GM13977 (cell line): Measurements from ENCODE around the gene DDC.

Experiments
- DNase-seq: peaks from one replicate; pipeline ENCODE4 v3.0.0; 2012; ENCODE audit warnings: low spot score
- in situ Hi-C: fragments of 300-500 bp; cut with MboI; formaldehyde crosslinking; loops from one replicate; pipeline ENCODE4 v1.12.0; 2022; ENCODE audit warnings: low sequenced_read_pairs, low pct_unique_long_range_greater_than_20kb, mixed read lengths, inconsistent platforms; ENCODE audit not compliant: unreplicated experiment
- TF ChIP-seq, protein P1 (sequence below): IDR thresholded peaks from 2 replicates; pipeline ENCODE4 v1.5.1; 2012; ENCODE audit warnings: mild to moderate bottlenecking, control low read depth; ENCODE audit not compliant: insufficient read depth; ENCODE audit errors: extremely low read depth, missing control alignments

DDC gene

DNA sequence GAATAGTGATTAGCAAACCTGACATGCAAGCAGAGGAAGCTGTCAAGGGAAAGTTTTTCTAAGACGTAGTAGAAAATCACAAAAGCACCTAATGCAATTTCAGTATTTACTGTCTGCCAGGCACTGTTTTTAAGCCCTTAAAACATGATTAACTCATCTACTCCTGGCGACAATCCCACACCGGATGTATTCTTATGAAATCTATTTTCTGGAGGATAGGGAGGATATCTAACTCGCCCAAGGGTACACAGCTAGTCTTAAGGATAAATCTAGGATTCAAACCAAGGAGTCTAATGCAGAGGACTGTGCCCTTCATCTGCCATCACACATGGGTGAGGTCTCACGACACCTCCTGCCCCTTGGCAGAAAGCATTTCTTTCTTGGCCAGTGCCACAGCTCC lies 67.2 kb downstream of the DDC start:
- TF ChIP-seq, protein P1, sequence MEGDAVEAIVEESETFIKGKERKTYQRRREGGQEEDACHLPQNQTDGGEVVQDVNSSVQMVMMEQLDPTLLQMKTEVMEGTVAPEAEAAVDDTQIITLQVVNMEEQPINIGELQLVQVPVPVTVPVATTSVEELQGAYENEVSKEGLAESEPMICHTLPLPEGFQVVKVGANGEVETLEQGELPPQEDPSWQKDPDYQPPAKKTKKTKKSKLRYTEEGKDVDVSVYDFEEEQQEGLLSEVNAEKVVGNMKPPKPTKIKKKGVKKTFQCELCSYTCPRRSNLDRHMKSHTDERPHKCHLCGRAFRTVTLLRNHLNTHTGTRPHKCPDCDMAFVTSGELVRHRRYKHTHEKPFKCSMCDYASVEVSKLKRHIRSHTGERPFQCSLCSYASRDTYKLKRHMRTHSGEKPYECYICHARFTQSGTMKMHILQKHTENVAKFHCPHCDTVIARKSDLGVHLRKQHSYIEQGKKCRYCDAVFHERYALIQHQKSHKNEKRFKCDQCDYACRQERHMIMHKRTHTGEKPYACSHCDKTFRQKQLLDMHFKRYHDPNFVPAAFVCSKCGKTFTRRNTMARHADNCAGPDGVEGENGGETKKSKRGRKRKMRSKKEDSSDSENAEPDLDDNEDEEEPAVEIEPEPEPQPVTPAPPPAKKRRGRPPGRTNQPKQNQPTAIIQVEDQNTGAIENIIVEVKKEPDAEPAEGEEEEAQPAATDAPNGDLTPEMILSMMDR, result no peak
- no peak for DNase-seq
- in situ Hi-C loops, result no loop called here

GRCh38 chr7:50497068-50497642 lies 68.0 kb downstream of the DDC start:
- no peak for DNase-seq
- TF ChIP-seq, protein P1, result no peak
- in situ Hi-C loops, result no loop called here

DNA sequence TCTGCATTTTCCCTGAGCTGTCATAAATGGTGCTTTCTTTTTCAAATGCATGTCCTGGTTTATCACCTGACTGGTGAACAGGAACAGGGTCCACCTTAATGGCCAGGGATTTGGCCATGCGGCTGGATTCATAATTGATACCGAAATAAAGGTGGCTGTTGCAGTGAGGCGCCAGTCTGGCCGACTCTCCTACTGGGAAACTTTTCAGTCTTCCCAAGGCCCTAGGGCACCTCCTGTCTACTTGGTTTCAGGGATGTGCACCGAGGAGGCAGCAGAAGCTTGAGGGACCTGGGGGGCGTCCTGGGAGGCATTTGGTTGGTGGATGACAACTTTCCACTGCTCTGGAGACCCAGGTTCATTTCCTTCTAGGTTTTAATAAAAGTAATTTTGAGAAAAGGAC lies 68.6 kb downstream of the DDC start:
- TF ChIP-seq, protein P1, result no peak
- in situ Hi-C loops, result no loop called here
- DNase-seq, result no peak

- TF ChIP-seq, protein P1, result no peak
- DNase-seq, result no peak
- in situ Hi-C loops, result no loop called here
Measured at GRCh38 chr7:50495746-50496145, 69.5 kb downstream of the DDC start.

DNA sequence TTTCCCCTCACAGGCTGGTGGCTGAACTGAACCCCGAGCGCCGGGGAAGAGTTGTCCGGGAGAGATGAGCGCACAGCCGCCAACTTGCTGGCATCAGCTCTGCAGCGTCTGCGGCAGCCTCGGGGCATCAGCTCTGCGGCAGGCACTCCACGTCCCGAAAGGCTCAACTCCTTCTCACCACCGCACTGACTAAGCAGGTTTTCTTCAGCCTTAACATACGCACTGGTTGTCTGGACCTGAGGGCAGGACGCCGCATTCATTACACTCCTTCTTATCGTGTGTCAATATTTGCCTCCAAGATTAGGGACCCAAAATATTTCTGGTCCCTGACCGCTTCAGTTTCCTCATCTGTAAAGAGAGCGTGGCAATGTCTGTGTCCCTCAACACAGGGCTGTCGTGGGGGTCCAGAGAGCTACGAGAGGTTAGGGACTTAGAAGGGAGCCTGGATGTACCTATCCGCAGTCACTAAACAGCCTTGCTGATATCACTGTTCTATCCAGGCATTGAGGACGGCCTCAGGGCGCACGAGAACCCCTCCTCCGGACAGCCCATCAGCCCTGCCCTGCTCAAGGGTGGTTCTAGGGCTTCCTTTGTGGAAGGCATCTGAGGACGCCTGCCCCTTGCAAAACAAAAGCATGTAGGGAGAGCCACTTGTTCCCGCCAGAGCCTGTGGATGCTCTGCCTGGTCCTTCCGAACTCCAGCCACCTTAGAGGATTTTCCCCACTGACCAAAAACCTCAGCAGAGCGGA lies 72.3 kb downstream of the DDC start:
- TF ChIP-seq, protein P1, result no peak
- DNase-seq, result no peak
- in situ Hi-C loops, result no loop called here

- TF ChIP-seq, protein P1, result no peak
- DNase-seq, result no peak
- in situ Hi-C loops, result no loop called here
Measured at GRCh38 chr7:50491943-50492342, 73.3 kb downstream of the DDC start.
